Kidney (tissue), 14 donors: ENCODE data around the gene ADGRE1. TPM values are rescaled to one million over a fixed set of nuclear protein-coding genes. Genes with fewer than 3 reads are reported as not detected.
A peak's percentile ranks its signal among the peaks of the same experiment; 100 is the strongest.

Experiments used
- DNase-seq, 5 donors: peaks; one replicate each; pipeline ENCODE4 v3.0.0-alpha.2; 2013 to 2020
- FAIRE-seq: peaks from 2 replicates; lab custom pipeline; 2012; peaks lifted over from hg19 to GRCh38; lab: Jason Lieb, UNC
- H3K27ac ChIP-seq, 2 donors: one replicate each; pipeline ENCODE4 v1.7.0; 2013; ENCODE audit warnings: low read depth in 2 of 2, low read length in 2 of 2, inconsistent platforms in 1 of 2
- H3K27me3 ChIP-seq: one replicate; pipeline ENCODE4 v1.7.1; 2013; ENCODE audit warnings: low read length, inconsistent platforms; ENCODE audit not compliant: control insufficient read depth, insufficient read depth
- H3K36me3 ChIP-seq, 3 donors: one replicate each; pipeline versions ENCODE4 v1.7.0 to v1.7.1; 2013; ENCODE audit warnings: low read length in 3 of 3, control low read depth in 1 of 3, inconsistent platforms in 1 of 3; ENCODE audit not compliant: insufficient read depth in 3 of 3, control insufficient read depth in 2 of 3
- H3K4me1 ChIP-seq, 3 donors: one replicate each; pipeline versions ENCODE4 v1.7.0 to v1.7.1; 2013; ENCODE audit warnings: low read length in 3 of 3, inconsistent platforms in 1 of 3, low read depth in 1 of 3; ENCODE audit not compliant: control insufficient read depth in 2 of 3, insufficient read depth in 2 of 3
- H3K4me3 ChIP-seq, 3 donors: one replicate each; pipeline versions ENCODE4 v1.7.0 to v1.8.1; 2013; ENCODE audit warnings: low read length in 3 of 3, control low read depth in 1 of 3, inconsistent platforms in 1 of 3
- H3K9ac ChIP-seq, 3 donors: one replicate each; pipeline versions ENCODE4 v1.7.0 to v1.7.1; 2013; ENCODE audit warnings: low read length in 3 of 3, control low read depth in 1 of 3, inconsistent platforms in 1 of 3
- H3K9me3 ChIP-seq, 3 donors: one replicate each; pipeline versions ENCODE4 v1.7.0 to v1.7.1; 2013; ENCODE audit warnings: low read length in 3 of 3, control low read depth in 1 of 3, inconsistent platforms in 1 of 3; ENCODE audit not compliant: control insufficient read depth in 2 of 3, insufficient read depth in 1 of 3
- intact Hi-C: fragments of 100-400 bp; cut with DNase I; formaldehyde crosslinking; loops from one replicate; pipeline ENCODE4 v1.11.1; 2022
- polyA plus RNA-seq: library from polyadenylated mRNA; stranded (reverse); fragments of 350-450 nt; fragmentation: Illumina TruSeq; extraction: RNeasy Lipid Tissue Mini Kit (QIAGEN cat#74804); gene quantifications from one replicate; pipeline ENCODE4 v1.2.3, GENCODE V29; 2014; ENCODE audit warnings: low read depth, low replicate concordance; ENCODE audit not compliant: insufficient read depth
- total RNA-seq: library from RNA; stranded (reverse); fragmentation: NEBNext Ultra II Directional; extraction: Animal tissue kit (Norgen Biotek cat#: 25700); gene quantifications from one replicate; pipeline ENCODE4 v1.2.1, GENCODE V29; 2021
- TF ChIP-seq, protein P1 (sequence below): IDR thresholded peaks from 3 replicates; pipeline ENCODE4 v1.5.1; 2012; ENCODE audit warnings: mild to moderate bottlenecking, moderate library complexity, borderline replicate concordance; ENCODE audit not compliant: insufficient read depth; ENCODE audit errors: extremely low read depth
- donor health status: control.
- donor health status: control.
- donor health status: control.
- donor health status: control.
- donor health status: control.
- donor health status: DM: yes; HTN: yes; CAD: no.
- donor health status: Normal renal cell carcinoma (clear cell type).

The ADGRE1 gene
- total and polyA plus RNA-seq, 2 donors from 2014 or later, result 0.19 to 1.3 TPM

GRCh38 chr19:6969490-6969889 lies 82.1 kb downstream of the ADGRE1 start:
- Histone ChIP-seq H3K9me3 (no peaks in the 10 kb centered on the region), H3K9ac (no peak overlapping the region), H3K36me3 (no peaks in the 10 kb centered on the region), H3K4me3 (no peak overlapping the region), H3K4me1 (no peaks in the 10 kb centered on the region), H3K27ac (no peak overlapping the region), H3K27me3 (no peaks in the 10 kb centered on the region)
- FAIRE-seq (no peak), DNase-seq (no peak)
- intact Hi-C loops, result no loop called here
- TF ChIP-seq, protein P1, sequence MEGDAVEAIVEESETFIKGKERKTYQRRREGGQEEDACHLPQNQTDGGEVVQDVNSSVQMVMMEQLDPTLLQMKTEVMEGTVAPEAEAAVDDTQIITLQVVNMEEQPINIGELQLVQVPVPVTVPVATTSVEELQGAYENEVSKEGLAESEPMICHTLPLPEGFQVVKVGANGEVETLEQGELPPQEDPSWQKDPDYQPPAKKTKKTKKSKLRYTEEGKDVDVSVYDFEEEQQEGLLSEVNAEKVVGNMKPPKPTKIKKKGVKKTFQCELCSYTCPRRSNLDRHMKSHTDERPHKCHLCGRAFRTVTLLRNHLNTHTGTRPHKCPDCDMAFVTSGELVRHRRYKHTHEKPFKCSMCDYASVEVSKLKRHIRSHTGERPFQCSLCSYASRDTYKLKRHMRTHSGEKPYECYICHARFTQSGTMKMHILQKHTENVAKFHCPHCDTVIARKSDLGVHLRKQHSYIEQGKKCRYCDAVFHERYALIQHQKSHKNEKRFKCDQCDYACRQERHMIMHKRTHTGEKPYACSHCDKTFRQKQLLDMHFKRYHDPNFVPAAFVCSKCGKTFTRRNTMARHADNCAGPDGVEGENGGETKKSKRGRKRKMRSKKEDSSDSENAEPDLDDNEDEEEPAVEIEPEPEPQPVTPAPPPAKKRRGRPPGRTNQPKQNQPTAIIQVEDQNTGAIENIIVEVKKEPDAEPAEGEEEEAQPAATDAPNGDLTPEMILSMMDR, result no peak

DNA sequence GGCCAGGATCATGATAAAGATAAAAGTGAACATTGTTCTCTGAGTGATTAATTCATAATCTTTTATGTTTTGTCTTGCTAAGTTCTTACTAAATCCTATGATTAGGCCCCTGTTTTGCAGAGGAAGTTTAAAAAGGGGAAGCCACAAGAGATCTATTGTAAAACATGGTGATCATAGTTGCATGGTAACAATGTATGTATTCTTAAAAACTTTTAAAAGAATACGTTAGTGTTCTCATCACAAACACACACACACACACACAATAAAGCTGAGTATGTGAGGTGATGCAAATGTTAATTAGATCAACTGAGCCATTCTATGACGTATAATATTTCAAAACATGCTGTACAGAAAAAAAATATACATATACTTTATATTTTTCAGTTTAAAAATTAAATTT lies 82.6 kb downstream of the ADGRE1 start:
- H3K36me3 ChIP-seq, result no peaks in the 10 kb centered on the region
- H3K27ac ChIP-seq, result no peak overlapping the region
- FAIRE-seq, result no peak

DNA sequence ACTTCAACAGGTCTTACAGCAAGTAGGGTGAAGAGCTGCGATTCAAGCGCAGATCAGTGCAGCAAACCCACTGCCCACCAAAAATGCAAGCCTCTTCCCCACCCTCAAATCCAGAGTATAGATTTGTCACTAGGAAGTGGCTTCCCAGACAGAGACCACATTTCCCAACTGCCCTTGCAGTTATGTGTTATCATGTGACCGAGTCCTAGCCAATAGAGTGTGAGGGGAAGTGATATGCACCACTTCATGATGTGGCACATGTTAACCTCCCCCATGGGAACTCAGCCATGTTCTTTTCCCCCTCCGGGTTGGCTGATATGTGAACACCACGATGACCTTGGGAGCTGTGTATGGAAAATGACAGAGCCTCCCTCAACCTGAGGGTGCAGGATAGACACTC lies 83.1 kb downstream of the ADGRE1 start:
- Histone ChIP-seq H3K9ac (no peak overlapping the region), H3K9me3 (no peaks in the 10 kb centered on the region), H3K4me1 (no peaks in the 10 kb centered on the region), H3K36me3 (no peaks in the 10 kb centered on the region), H3K27me3 (no peaks in the 10 kb centered on the region), H3K4me3 (no peak overlapping the region), H3K27ac (no peak overlapping the region)
- intact Hi-C loops, result no loop called here
- FAIRE-seq, result no peak
- TF ChIP-seq, protein P1, result no peak
- DNase-seq, result peak in 1 of 5 donors; percentile 5

More for the DNA sequence above, 82.6 kb downstream of the ADGRE1 start:
- Histone ChIP-seq H3K4me3 (no peak overlapping the region), H3K4me1 (no peaks in the 10 kb centered on the region), H3K27me3 (no peaks in the 10 kb centered on the region), H3K9ac (no peak overlapping the region), H3K9me3 (no peaks in the 10 kb centered on the region)
- TF ChIP-seq, protein P1, result no peak
- intact Hi-C loops, result no loop called here
- no peak for DNase-seq

- Histone ChIP-seq H3K9ac (no peak overlapping the region), H3K9me3 (no peaks in the 10 kb centered on the region), H3K27me3 (no peaks in the 10 kb centered on the region), H3K4me1 (no peaks in the 10 kb centered on the region), H3K36me3 (no peaks in the 10 kb centered on the region), H3K4me3 (no peak overlapping the region), H3K27ac (no peak overlapping the region)
- DNase-seq, result no peak
- FAIRE-seq, result no peak
- TF ChIP-seq, protein P1, result no peak
- intact Hi-C loops, result no loop called here
These were observed 84.0 kb downstream of the ADGRE1 start for GRCh38 chr19:6971366-6971765.
